ENCODE results near the gene RPS6KA3. TPM values are rescaled to one million over a fixed set of nuclear protein-coding genes. Genes with fewer than 3 reads are reported as not detected.

The RPS6KA3 gene
- total RNA-seq, 2 donors from 2014 or later, result 13.9 to 20.5 TPM

DNA sequence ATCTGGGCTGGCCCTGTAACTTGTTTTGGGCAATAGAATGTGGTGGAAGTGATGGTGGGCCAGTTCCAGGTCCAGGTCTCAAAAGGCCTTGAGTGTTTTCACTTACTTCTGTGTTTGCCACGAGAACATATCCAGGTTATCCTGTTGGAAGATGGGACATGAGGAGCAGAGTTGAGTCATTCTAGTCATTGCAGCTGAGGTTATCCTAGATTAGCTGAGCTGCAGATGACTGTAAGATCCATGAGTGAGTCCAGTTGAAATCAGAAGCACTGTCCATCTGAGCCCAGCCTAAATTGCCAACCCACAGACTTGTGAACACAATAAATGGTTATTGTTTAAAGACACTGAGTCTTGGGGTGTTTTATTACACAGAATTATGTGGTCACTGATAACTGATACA, 45.3 kb upstream of the RPS6KA3 start:
- Histone ChIP-seq H3K9me3 (ENCODE audit: control insufficient read depth, low read length) (no peaks in the 10 kb centered on the region), H3K36me3 (ENCODE audit: control insufficient read depth, insufficient read depth, low read length) (no peaks in the 10 kb centered on the region), H3K27me3 (ENCODE audit: control insufficient read depth, insufficient read depth, low read length, poor library complexity, severe bottlenecking) (no peaks in the 10 kb centered on the region), H3K4me1 (ENCODE audit: control insufficient read depth, insufficient read depth, low read length) (no peaks in the 10 kb centered on the region), H3K4me3 (ENCODE audit: low read length) (no peak overlapping the region), H3K9ac (ENCODE audit: extremely low read depth, low read length, poor library complexity, severe bottlenecking) (no peak overlapping the region), H3K27ac (ENCODE audit: low read depth, low read length) (no peak overlapping the region)
- Mint-ChIP-seq H3K9me3 (peaks cover 62% of the 10 kb centered on the region), H3K27me3 (ENCODE audit: insufficient read depth) (peaks cover 3% of the 10 kb centered on the region), H3K4me1 (no peaks in the 10 kb centered on the region), H3K36me3 (ENCODE audit: low read depth) (no peaks in the 10 kb centered on the region), H3K4me3 (no peak overlapping the region), H3K27ac (no peak overlapping the region)
- DNase-seq, result no peak
- TF ChIP-seq, protein P1, sequence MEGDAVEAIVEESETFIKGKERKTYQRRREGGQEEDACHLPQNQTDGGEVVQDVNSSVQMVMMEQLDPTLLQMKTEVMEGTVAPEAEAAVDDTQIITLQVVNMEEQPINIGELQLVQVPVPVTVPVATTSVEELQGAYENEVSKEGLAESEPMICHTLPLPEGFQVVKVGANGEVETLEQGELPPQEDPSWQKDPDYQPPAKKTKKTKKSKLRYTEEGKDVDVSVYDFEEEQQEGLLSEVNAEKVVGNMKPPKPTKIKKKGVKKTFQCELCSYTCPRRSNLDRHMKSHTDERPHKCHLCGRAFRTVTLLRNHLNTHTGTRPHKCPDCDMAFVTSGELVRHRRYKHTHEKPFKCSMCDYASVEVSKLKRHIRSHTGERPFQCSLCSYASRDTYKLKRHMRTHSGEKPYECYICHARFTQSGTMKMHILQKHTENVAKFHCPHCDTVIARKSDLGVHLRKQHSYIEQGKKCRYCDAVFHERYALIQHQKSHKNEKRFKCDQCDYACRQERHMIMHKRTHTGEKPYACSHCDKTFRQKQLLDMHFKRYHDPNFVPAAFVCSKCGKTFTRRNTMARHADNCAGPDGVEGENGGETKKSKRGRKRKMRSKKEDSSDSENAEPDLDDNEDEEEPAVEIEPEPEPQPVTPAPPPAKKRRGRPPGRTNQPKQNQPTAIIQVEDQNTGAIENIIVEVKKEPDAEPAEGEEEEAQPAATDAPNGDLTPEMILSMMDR (conservative IDR thresholded peaks at IDR 0.05), result no peak
- WGBS, 2 experiments (ENCODE audit: insufficient coverage in 1 of 2, insufficient read length in 1 of 2), result 100% methylated on average over 1 of the region's 1 CpG

DNA sequence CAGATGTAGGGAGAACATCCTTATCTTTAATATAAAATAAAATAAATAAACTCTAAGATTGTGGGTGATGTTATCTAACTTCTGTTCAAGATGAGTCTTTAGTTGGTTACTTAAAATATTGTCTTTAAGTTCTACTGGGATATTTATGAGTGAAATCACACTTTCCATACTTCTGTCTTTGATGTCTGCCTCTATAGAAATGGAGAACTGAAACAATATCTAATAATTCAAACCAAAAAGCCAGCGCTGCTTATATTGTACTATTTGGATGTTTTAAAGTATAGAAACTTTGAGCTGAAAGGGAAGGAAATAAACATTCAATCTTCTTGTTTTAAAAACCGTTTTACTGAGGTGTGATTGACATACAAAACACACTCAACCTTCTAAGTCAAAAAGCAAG, 44.8 kb upstream of the RPS6KA3 start:
- DNase-seq, result no peak
- Histone ChIP-seq H3K27me3 (ENCODE audit: control insufficient read depth, insufficient read depth, low read length, poor library complexity, severe bottlenecking) (no peaks in the 10 kb centered on the region), H3K27ac (ENCODE audit: low read depth, low read length) (no peak overlapping the region), H3K4me3 (ENCODE audit: low read length) (no peak overlapping the region), H3K4me1 (ENCODE audit: control insufficient read depth, insufficient read depth, low read length) (no peaks in the 10 kb centered on the region), H3K36me3 (ENCODE audit: control insufficient read depth, insufficient read depth, low read length) (no peaks in the 10 kb centered on the region), H3K9ac (ENCODE audit: extremely low read depth, low read length, poor library complexity, severe bottlenecking) (no peak overlapping the region), H3K9me3 (ENCODE audit: control insufficient read depth, low read length) (no peaks in the 10 kb centered on the region)
- H3K36me3 Mint-ChIP-seq (ENCODE audit: low read depth), result no peaks in the 10 kb centered on the region
- H3K9me3 Mint-ChIP-seq, result peaks cover 62% of the 10 kb centered on the region
- no peaks in the 10 kb centered on the region for H3K27me3 Mint-ChIP-seq (ENCODE audit: insufficient read depth)
- WGBS, 2 experiments (ENCODE audit: insufficient coverage in 1 of 2, insufficient read length in 1 of 2), result no CpG with 5 or more reads among the region's 2 CpGs
- H3K27ac Mint-ChIP-seq, result no peak overlapping the region
- H3K4me3 Mint-ChIP-seq, result no peak overlapping the region
- H3K4me1 Mint-ChIP-seq, result no peaks in the 10 kb centered on the region
- TF ChIP-seq, protein P1 (conservative IDR thresholded peaks at IDR 0.05), result no peak

DNA sequence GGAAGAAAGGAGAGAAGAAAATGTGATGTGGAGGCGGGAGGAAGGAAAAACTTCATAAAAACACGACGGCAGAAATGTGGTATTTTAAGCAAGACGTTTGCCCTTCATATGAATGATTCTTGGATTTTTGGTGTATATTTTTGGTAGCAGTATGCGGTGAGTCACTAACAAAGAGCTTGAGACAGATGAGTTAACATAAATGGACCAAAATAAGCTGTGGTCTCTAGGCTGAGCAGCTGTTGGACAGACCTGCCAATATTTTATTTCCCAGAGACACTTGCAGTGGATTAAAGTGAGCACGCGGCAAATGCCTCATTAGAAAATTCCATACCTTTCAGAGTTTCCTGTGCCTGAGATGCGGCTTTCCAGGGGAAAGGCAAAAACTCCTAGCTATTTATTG, 43.1 kb upstream of the RPS6KA3 start:
- no peaks in the 10 kb centered on the region for H3K27me3 Mint-ChIP-seq (ENCODE audit: insufficient read depth)
- no peak overlapping the region for H3K27ac ChIP-seq (ENCODE audit: low read depth, low read length)
- no peak overlapping the region for H3K27ac Mint-ChIP-seq
- no peaks in the 10 kb centered on the region for H3K36me3 Mint-ChIP-seq (ENCODE audit: low read depth)
- no peaks in the 10 kb centered on the region for H3K27me3 ChIP-seq (ENCODE audit: control insufficient read depth, insufficient read depth, low read length, poor library complexity, severe bottlenecking)
- DNase-seq, result no peak
- TF ChIP-seq, protein P1 (conservative IDR thresholded peaks at IDR 0.05), result no peak
- H3K4me1 Mint-ChIP-seq, result no peaks in the 10 kb centered on the region
- H3K36me3 ChIP-seq (ENCODE audit: control insufficient read depth, insufficient read depth, low read length), result no peaks in the 10 kb centered on the region
- no peak overlapping the region for H3K4me3 Mint-ChIP-seq
- 90 to 93% methylated on average over 4 to 8 of the region's 8 CpGs for WGBS, 2 experiments (ENCODE audit: insufficient coverage in 1 of 2, insufficient read length in 1 of 2)
- peaks cover 63% of the 10 kb centered on the region for H3K9me3 Mint-ChIP-seq
- no peak overlapping the region for H3K9ac ChIP-seq (ENCODE audit: extremely low read depth, low read length, poor library complexity, severe bottlenecking)
- no peaks in the 10 kb centered on the region for H3K9me3 ChIP-seq (ENCODE audit: control insufficient read depth, low read length)
- no peaks in the 10 kb centered on the region for H3K4me1 ChIP-seq (ENCODE audit: control insufficient read depth, insufficient read depth, low read length)
- H3K4me3 ChIP-seq (ENCODE audit: low read length), result no peak overlapping the region

Measured in endodermal cell (in vitro differentiated cells).